GM12801 (cell line): Measurements from ENCODE around the gene CDYL.

ENCODE experiments used
- CTCF ChIP-seq: IDR thresholded peaks from one replicate; pipeline ENCODE4 v1.5.1; 2011; ENCODE audit warnings: control low read depth; ENCODE audit not compliant: insufficient read length; ENCODE audit errors: extremely low read depth

CDYL gene

GRCh38 chr6:4906293-4907276 is 130.4 kb downstream of the CDYL start:
- no peak for TF ChIP-seq CTCF

GRCh38 chr6:4907602-4908001 is 131.4 kb downstream of the CDYL start:
- TF ChIP-seq CTCF: no peak

- no peak for TF ChIP-seq CTCF
These were observed 131.9 kb downstream of the CDYL start for GRCh38 chr6:4908062-4908461.

- TF ChIP-seq CTCF: no peak
These were observed 133.0 kb downstream of the CDYL start for GRCh38 chr6:4909063-4909706.

- no peak for TF ChIP-seq CTCF
These were observed 134.0 kb downstream of the CDYL start for GRCh38 chr6:4910037-4910760.

- TF ChIP-seq CTCF: no peak
These were observed 136.4 kb downstream of the CDYL start for GRCh38 chr6:4912559-4912958.
